EL (cell line): ENCODE measurements around the gene FRMPD4.
"Not testable (repeated sequence)": the region's sequence is repeated elsewhere in the genome, so short reads cannot be mapped to it uniquely, and the experiment has no call there.

ENCODE experiments used
- DNase-seq: peaks from one replicate; pipeline ENCODE4 v3.0.0-alpha.2; 2016

The FRMPD4 gene

GRCh38 chrX:12446342-12447075 lies 308.2 kb downstream of the FRMPD4 start:
- DNase-seq: peak; percentile 86

- peak; percentile 86 for DNase-seq
Observed at GRCh38 chrX:12447448-12448064, 309.3 kb downstream of the FRMPD4 start.

GRCh38 chrX:12452268-12452667 lies 314.0 kb downstream of the FRMPD4 start:
- no peak for DNase-seq

GRCh38 chrX:12460929-12461328 lies 322.7 kb downstream of the FRMPD4 start:
- no peak for DNase-seq

GRCh38 chrX:12463052-12463451 lies 324.8 kb downstream of the FRMPD4 start:
- no peak for DNase-seq

GRCh38 chrX:12463873-12464272 lies 325.6 kb downstream of the FRMPD4 start:
- no peak for DNase-seq

GRCh38 chrX:12467321-12467720 lies 329.0 kb downstream of the FRMPD4 start:
- DNase-seq: no peak

GRCh38 chrX:12469296-12469695 lies 331.0 kb downstream of the FRMPD4 start:
- DNase-seq: peak; percentile 4

GRCh38 chrX:12471061-12471460 lies 332.8 kb downstream of the FRMPD4 start:
- DNase-seq: no peak

GRCh38 chrX:12480956-12481355 lies 342.7 kb downstream of the FRMPD4 start:
- DNase-seq: no peak

GRCh38 chrX:12488220-12488619 lies 349.9 kb downstream of the FRMPD4 start:
- peak; percentile 18 for DNase-seq

- DNase-seq: peak; percentile 1
Observed at GRCh38 chrX:12488771-12489170, 350.5 kb downstream of the FRMPD4 start.

GRCh38 chrX:12489341-12489740 lies 351.1 kb downstream of the FRMPD4 start:
- DNase-seq: peak; percentile 9

- DNase-seq: peak; percentile 2
Observed at GRCh38 chrX:12494400-12495138, 356.3 kb downstream of the FRMPD4 start.

- no peak for DNase-seq
Observed at GRCh38 chrX:12496343-12496742, 358.1 kb downstream of the FRMPD4 start.

- DNase-seq: no peak
Observed at GRCh38 chrX:12497832-12498591, 359.7 kb downstream of the FRMPD4 start.

- DNase-seq: no peak
Observed at GRCh38 chrX:12505127-12505526, 366.9 kb downstream of the FRMPD4 start.

- not testable (repeated sequence) for DNase-seq
Observed at GRCh38 chrX:12515384-12515783, 377.1 kb downstream of the FRMPD4 start.

GRCh38 chrX:12526306-12526705 lies 388.0 kb downstream of the FRMPD4 start:
- no peak for DNase-seq

GRCh38 chrX:12538096-12538495 lies 399.8 kb downstream of the FRMPD4 start:
- DNase-seq: not testable (repeated sequence)

- not testable (repeated sequence) for DNase-seq
Observed at GRCh38 chrX:12542251-12542650, 404.0 kb downstream of the FRMPD4 start.

GRCh38 chrX:12548341-12548740 lies 410.1 kb downstream of the FRMPD4 start:
- no peak for DNase-seq

- peak; percentile 25 for DNase-seq
Observed at GRCh38 chrX:12548746-12549145, 410.5 kb downstream of the FRMPD4 start.
